ENCODE measurements around the gene TXNIP.

TXNIP gene

DNA sequence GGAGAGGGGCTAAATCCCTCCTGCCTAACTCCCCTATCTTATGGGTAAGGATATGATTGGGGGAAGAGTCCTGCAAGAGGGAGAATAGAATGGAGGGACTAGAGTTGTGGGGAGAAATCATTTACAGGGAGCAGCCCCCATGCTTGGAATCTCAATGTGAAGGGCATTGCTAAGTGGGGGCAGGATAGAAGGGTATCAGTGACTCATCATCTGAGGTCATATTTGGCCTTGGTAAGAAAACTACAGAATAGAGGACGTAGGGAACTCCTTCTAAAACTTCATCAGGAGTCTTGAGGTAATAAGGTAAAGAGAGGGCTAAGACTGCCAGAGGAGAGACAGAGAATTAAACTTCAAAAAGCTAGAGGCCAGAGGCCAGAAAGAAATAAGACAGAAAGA, 24.7 kb upstream of the TXNIP start:
- H3K36me3 Mint-ChIP-seq (ENCODE audit: insufficient read depth): no peaks in the 10 kb centered on the region
- H3K27ac Mint-ChIP-seq: no peak overlapping the region
- H3K4me3 Mint-ChIP-seq: no peak overlapping the region
- H3K4me1 Mint-ChIP-seq (ENCODE audit: low read depth in 2 of 2): peaks cover 7% of the 10 kb centered on the region in 2 donors
- H3K27me3 Mint-ChIP-seq: peaks cover 59 to 60% of the 10 kb centered on the region in 2 donors
- ATAC-seq (replicated peaks): no peak
- no peak for DNase-seq
- H3K9me3 Mint-ChIP-seq: no peaks in the 10 kb centered on the region

GRCh38 chr1:146020058-146021049, 24.0 kb upstream of the TXNIP start:
- Mint-ChIP-seq H3K4me1 (ENCODE audit: low read depth in 2 of 2) (peaks cover 7% of the 10 kb centered on the region in 2 donors), H3K27ac (no peak overlapping the region), H3K9me3 (no peaks in the 10 kb centered on the region), H3K36me3 (ENCODE audit: insufficient read depth) (no peaks in the 10 kb centered on the region), H3K27me3 (peaks cover 56 to 60% of the 10 kb centered on the region in 2 donors), H3K4me3 (peak overlapping the region in 1 of 2 donors; percentile 33)
- DNase-seq (no peak), ATAC-seq (replicated peaks) (no peak)

DNA sequence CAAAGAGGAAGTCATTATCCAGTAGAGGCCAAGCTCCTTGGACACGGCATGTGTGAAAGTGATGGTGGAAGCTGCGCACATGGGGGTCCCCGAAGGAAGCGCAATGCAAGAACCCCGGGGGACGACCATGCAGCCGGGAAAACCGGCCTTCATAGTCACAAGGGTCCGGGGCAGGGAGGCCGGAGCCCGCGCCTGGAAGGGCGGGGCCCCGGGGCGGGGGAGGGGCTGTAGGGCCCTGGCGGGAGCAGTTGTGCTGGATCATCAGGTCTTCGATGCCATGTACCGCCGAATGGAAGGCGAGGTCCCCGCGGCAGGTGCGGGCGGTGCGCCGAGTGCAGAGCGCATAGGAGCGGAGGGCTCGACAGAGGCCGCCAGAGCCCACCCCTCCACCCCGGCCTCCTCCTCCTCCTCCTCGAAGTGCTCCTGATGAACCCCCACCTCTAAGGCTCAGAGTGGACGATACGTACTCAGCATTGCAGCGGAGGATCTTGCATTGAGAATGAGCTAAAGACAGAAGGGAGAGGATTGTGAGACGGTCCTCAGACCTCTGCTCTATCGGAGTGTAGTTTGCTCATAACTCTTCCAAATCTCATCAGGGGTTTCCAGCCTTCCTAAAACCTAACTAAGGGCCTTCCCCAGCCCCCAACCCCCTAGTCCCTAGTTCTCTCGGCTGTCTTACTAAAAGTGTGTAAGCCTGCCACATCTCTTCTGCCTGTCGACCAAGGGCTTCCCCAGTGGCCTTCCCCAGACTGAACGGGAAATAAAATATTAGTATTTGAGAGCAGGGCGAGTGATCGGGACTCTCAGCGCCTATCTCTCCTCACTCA, 23.1 kb upstream of the TXNIP start:
- Mint-ChIP-seq H3K27me3 (peaks cover 47 to 60% of the 10 kb centered on the region in 2 donors), H3K36me3 (ENCODE audit: insufficient read depth) (no peaks in the 10 kb centered on the region), H3K9me3 (no peaks in the 10 kb centered on the region), H3K27ac (no peak overlapping the region), H3K4me3 (peak overlapping the region in 1 of 2 donors; percentile 33), H3K4me1 (ENCODE audit: low read depth in 2 of 2) (peaks cover 7% of the 10 kb centered on the region in 2 donors)
- no peak for DNase-seq
- ATAC-seq (replicated peaks): peak; percentile 27

DNA sequence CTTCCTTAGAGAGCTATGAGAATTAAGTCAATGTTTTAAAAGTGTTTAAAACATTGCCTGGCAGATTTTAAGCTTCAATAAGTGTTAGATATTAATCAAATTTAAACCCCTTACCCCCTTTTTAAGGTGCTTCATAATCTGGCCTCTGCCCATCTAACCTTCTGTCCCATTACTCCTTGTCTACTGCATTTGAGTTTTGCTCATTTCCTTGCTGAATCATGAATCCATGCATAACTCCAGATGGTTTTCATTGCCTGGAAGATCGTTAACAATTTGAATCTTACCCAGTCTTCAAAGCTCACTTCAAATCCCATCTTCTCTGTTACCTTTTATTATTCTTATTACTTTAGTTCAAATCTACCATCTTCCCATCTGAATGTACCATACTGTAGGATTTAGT, 20.5 kb upstream of the TXNIP start:
- no peak overlapping the region for H3K27ac Mint-ChIP-seq

GRCh38 chr1:146013559-146013922, 17.2 kb upstream of the TXNIP start:
- no peaks in the 10 kb centered on the region for H3K36me3 Mint-ChIP-seq (ENCODE audit: insufficient read depth)
- peaks cover 4 to 5% of the 10 kb centered on the region in 2 donors for H3K4me1 Mint-ChIP-seq (ENCODE audit: low read depth in 2 of 2)
- no peak overlapping the region for H3K4me3 Mint-ChIP-seq
- no peak for ATAC-seq (replicated peaks)
- DNase-seq: no peak
- peaks cover 8 to 18% of the 10 kb centered on the region in 2 donors for H3K27me3 Mint-ChIP-seq
- no peak overlapping the region for H3K27ac Mint-ChIP-seq
- no peaks in the 10 kb centered on the region for H3K9me3 Mint-ChIP-seq

More for the DNA sequence above, 20.5 kb upstream of the TXNIP start:
- ATAC-seq (replicated peaks) (no peak), DNase-seq (no peak)
- Mint-ChIP-seq H3K4me1 (ENCODE audit: low read depth in 2 of 2) (peaks cover 12 to 13% of the 10 kb centered on the region in 2 donors), H3K9me3 (no peaks in the 10 kb centered on the region), H3K4me3 (no peak overlapping the region), H3K27me3 (peaks cover 42 to 48% of the 10 kb centered on the region in 2 donors), H3K36me3 (ENCODE audit: insufficient read depth) (no peaks in the 10 kb centered on the region)

GRCh38 chr1:146012703-146013558, 16.6 kb upstream of the TXNIP start:
- DNase-seq (peak; percentile 59 to 68 (median 66)), ATAC-seq (replicated peaks) (peak; percentile 74)
- Mint-ChIP-seq H3K4me1 (ENCODE audit: low read depth in 2 of 2) (peaks cover 4 to 5% of the 10 kb centered on the region in 2 donors), H3K27me3 (peaks cover 2 to 12% of the 10 kb centered on the region in 2 donors), H3K36me3 (ENCODE audit: insufficient read depth) (no peaks in the 10 kb centered on the region), H3K27ac (no peak overlapping the region), H3K4me3 (no peak overlapping the region), H3K9me3 (no peaks in the 10 kb centered on the region)

- Mint-ChIP-seq H3K27me3 (no peaks in the 10 kb centered on the region), H3K9me3 (no peaks in the 10 kb centered on the region), H3K4me3 (no peak overlapping the region), H3K4me1 (ENCODE audit: low read depth in 2 of 2) (peaks cover 20 to 28% of the 10 kb centered on the region in 2 donors), H3K36me3 (ENCODE audit: insufficient read depth) (no peaks in the 10 kb centered on the region), H3K27ac (no peak overlapping the region)
- no peak for DNase-seq
- no peak for ATAC-seq (replicated peaks)
Measured at GRCh38 chr1:146010126-146010738, 13.9 kb upstream of the TXNIP start.

- no peaks in the 10 kb centered on the region for H3K27me3 Mint-ChIP-seq
- no peak for DNase-seq
- peaks cover 26 to 34% of the 10 kb centered on the region in 2 donors for H3K4me1 Mint-ChIP-seq (ENCODE audit: low read depth in 2 of 2)
- ATAC-seq (replicated peaks): no peak
- peak overlapping the region in 1 of 2 donors; percentile 76 for H3K4me3 Mint-ChIP-seq
- H3K9me3 Mint-ChIP-seq: no peaks in the 10 kb centered on the region
- peaks cover 2% of the 10 kb centered on the region for H3K36me3 Mint-ChIP-seq (ENCODE audit: insufficient read depth)
- H3K27ac Mint-ChIP-seq: peak overlapping the region; percentile 65 to 81
Measured at GRCh38 chr1:146007489-146008133, 11.2 kb upstream of the TXNIP start.

DNA sequence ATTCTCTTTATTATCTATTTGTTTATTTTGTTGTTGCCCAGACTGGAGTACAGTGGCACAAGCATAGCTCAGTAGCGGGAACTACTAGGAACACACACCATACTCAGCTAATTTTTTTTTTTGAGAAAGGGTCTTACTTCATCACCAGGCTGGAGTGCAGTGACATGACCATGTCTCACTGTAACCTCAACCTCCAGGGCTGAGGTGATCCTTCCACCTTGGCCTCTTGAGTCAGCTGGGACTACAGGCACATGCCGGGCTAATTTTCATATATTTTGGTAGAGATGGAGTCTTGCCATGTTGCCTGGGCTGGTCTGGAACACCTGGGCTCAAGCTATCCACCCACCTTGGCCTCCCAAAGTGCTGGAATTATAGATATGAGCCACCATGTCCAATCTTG, 5.3 kb upstream of the TXNIP start:
- no peak for ATAC-seq (replicated peaks)
- peak overlapping the region; percentile 54 to 99 for H3K4me3 Mint-ChIP-seq
- H3K27ac Mint-ChIP-seq: peak overlapping the region; percentile 86 to 91

GRCh38 chr1:145999321-146000024, 3.1 kb upstream of the TXNIP start:
- H3K27ac Mint-ChIP-seq: peak overlapping the region; percentile 89 to 91
- peak overlapping the region; percentile 93 to 99 for H3K4me3 Mint-ChIP-seq
- H3K27me3 Mint-ChIP-seq: no peaks in the 10 kb centered on the region
- ATAC-seq (replicated peaks): peak; percentile 52
- DNase-seq: peak in 2 of 3 experiments; percentile 24
- peaks cover 35% of the 10 kb centered on the region for H3K36me3 Mint-ChIP-seq (ENCODE audit: insufficient read depth)
- H3K4me1 Mint-ChIP-seq (ENCODE audit: low read depth in 2 of 2): peaks cover 45 to 55% of the 10 kb centered on the region in 2 donors
- H3K9me3 Mint-ChIP-seq: no peaks in the 10 kb centered on the region

More for the DNA sequence above, 5.3 kb upstream of the TXNIP start:
- Mint-ChIP-seq H3K36me3 (ENCODE audit: insufficient read depth) (peaks cover 13% of the 10 kb centered on the region), H3K27me3 (no peaks in the 10 kb centered on the region), H3K9me3 (no peaks in the 10 kb centered on the region), H3K4me1 (ENCODE audit: low read depth in 2 of 2) (peaks cover 58 to 67% of the 10 kb centered on the region in 2 donors)
- no peak for DNase-seq

GRCh38 chr1:145997718-145998023, 1.3 kb upstream of the TXNIP start:
- Mint-ChIP-seq H3K36me3 (ENCODE audit: insufficient read depth) (peaks cover 50% of the 10 kb centered on the region), H3K9me3 (no peaks in the 10 kb centered on the region), H3K27me3 (no peaks in the 10 kb centered on the region), H3K4me1 (ENCODE audit: low read depth in 2 of 2) (peaks cover 56 to 64% of the 10 kb centered on the region in 2 donors), H3K27ac (peak overlapping the region; percentile 93 to 99), H3K4me3 (peak overlapping the region; percentile 93 to 99)
- ATAC-seq (replicated peaks): no peak
- DNase-seq: no peak

Measured in effector memory CD8-positive, alpha-beta T cell (primary cell).